ENCODE measurements around the gene KCNA1. TPM values are rescaled to one million over a fixed set of nuclear protein-coding genes. Genes with fewer than 3 reads are reported as not detected.

The KCNA1 gene
- total RNA-seq, 1 experiment from 2014 or later = 0.98 TPM

- no peak overlapping the region for H3K27ac Mint-ChIP-seq
Measured at GRCh38 chr12:4951083-4951482, 41.4 kb downstream of the KCNA1 start.

More at GRCh38 chr12:4951083-4951482, 41.4 kb downstream of the KCNA1 start:
- H3K23ac ChIP-seq (ENCODE audit: insufficient read length, low read depth, low read length) = no peak overlapping the region
- H3K4me1 ChIP-seq (ENCODE audit: insufficient read depth, low read length) = no peaks in the 10 kb centered on the region; the same call in 1 of the 2 replicates
- Mint-ChIP-seq H3K27me3 (ENCODE audit: low read depth) (peaks cover 76% of the 10 kb centered on the region), H3K36me3 (ENCODE audit: insufficient read depth in 1 of 3, low read depth in 3 of 3) (no peaks in the 10 kb centered on the region; a peak in 1 of 7 replicates), H3K4me1 (peaks cover 11% of the 10 kb centered on the region in 2 experiments), H3K4me3 (no peak overlapping the region), H3K9me3 (no peaks in the 10 kb centered on the region)
- H3T11ph ChIP-seq (ENCODE audit: low read length) = no peak overlapping the region
- no peak for DNase-seq
- H4K5ac ChIP-seq (ENCODE audit: insufficient read length, low read depth, low read length) = no peak overlapping the region
- no peak overlapping the region for H3K27ac ChIP-seq (ENCODE audit: insufficient read length, low read depth, low read length)
- no peak overlapping the region for H3K56ac ChIP-seq (ENCODE audit: insufficient read length, low read depth, low read length)
- H3K27me3 ChIP-seq (ENCODE audit: insufficient read depth, low read length) = peaks cover 4% of the 10 kb centered on the region; the same call in 1 of the 2 replicates
- H3K9ac ChIP-seq (ENCODE audit: extremely low read depth, insufficient read length, low read length) = no peak overlapping the region
- no peak overlapping the region for H4K91ac ChIP-seq (ENCODE audit: insufficient read length, low read depth, low read length)
- no peak for TF ChIP-seq CTCF (conservative IDR thresholded peaks at IDR 0.05)
- H4K8ac ChIP-seq (replicated peaks; ENCODE audit: insufficient read length, low read depth, low read length) = no peak overlapping the region
- no peaks in the 10 kb centered on the region for H3K79me2 ChIP-seq (ENCODE audit: insufficient read depth, low read length)
- H3K9me3 ChIP-seq (ENCODE audit: control insufficient read depth, low read depth, low read length) = no peaks in the 10 kb centered on the region
- no peak overlapping the region for H3K14ac ChIP-seq (ENCODE audit: insufficient read depth, low read length)
- no peak overlapping the region for H2BK20ac ChIP-seq (ENCODE audit: low read depth, low read length, poor library complexity, severe bottlenecking)
- no peak overlapping the region for H2AFZ ChIP-seq (ENCODE audit: low read length)
- no peak overlapping the region for H2BK5ac ChIP-seq (ENCODE audit: insufficient read length, low read length)
- no peak overlapping the region for H2BK120ac ChIP-seq (ENCODE audit: low read depth, low read length, poor library complexity, severe bottlenecking)
- no peaks in the 10 kb centered on the region for H3K23me2 ChIP-seq (ENCODE audit: insufficient read length, low read depth, low read length, poor library complexity, severe bottlenecking)
- H2BK15ac ChIP-seq (ENCODE audit: low read depth, low read length) = no peak overlapping the region
- H3K4ac ChIP-seq (ENCODE audit: low read depth, low read length) = no peak overlapping the region
- no peak overlapping the region for H3K4me2 ChIP-seq (ENCODE audit: insufficient read depth, insufficient read length, low read length)
- no peak overlapping the region for H2BK12ac ChIP-seq (ENCODE audit: insufficient read length, low read depth, low read length)
- H3K79me1 ChIP-seq (ENCODE audit: insufficient read depth, low read depth, low read length, poor library complexity, severe bottlenecking) = no peaks in the 10 kb centered on the region
- H4K20me1 ChIP-seq (ENCODE audit: control insufficient read depth, insufficient read depth, insufficient read length) = no peaks in the 10 kb centered on the region
- no CpG with 5 or more reads among the region's 7 CpGs for WGBS (ENCODE audit: extremely low coverage, insufficient read length, low lambda C conversion rate)
- no peak overlapping the region for H2AK5ac ChIP-seq (ENCODE audit: insufficient read length, low read length)
- H3K18ac ChIP-seq (ENCODE audit: insufficient read length, low read depth, low read length) = no peak overlapping the region
